ENCODE results near the gene GLRX2.
"Not testable (repeated sequence)": the region's sequence is repeated elsewhere in the genome, so short reads cannot be mapped to it uniquely, and the experiment has no call there.

The GLRX2 gene, protein sequence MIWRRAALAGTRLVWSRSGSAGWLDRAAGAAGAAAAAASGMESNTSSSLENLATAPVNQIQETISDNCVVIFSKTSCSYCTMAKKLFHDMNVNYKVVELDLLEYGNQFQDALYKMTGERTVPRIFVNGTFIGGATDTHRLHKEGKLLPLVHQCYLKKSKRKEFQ

DNA sequence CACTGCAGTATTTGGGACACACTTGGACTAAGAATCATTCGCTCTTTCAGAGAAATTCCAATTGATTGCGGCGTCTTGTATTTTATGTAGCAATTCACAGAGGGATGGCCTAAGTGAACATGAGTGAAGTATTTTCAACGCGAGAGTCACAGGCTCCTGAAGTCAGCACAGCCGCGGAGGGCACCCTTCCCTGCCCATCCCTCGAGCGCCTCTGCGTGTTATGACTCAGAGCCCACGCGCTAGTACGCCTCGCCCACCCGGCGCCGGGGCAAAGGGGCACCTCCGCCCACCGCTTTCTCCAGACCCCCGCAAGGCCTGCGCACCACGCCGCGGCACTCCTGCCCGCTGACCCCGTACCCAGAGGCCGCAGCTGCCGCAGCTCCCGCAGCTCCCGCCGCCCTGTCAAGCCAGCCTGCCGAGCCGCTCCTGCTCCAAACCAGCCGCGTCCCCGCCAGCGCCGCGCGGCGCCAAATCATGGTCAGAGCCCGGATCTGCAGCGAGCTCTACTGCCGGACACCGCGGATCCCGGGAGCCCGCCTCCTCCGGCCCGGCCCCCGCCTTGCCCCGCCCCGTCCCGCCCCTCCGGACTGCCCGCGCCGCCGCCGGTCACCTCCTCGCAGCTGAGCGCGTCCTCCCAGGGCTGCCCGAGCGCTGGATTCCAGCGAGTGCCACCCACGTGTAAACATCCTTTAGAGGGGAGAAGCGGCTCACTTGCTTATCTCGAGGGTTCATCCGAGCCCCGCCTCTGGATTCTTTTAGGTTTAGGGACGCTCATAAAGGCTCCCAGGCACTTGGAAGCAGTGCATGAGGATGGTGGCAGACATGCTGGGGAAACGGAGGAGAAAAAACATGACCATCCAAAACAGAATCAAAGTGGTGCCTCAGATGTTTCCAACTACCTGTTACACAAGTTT lies at the start of gene GLRX2:
GLRX2 (minus strand) TSS at position 508 of the 914 bp plus-strand sequence; CDS start at position 476, 32 bp downstream.
- DNase-seq, result peak; percentile 90

DNA sequence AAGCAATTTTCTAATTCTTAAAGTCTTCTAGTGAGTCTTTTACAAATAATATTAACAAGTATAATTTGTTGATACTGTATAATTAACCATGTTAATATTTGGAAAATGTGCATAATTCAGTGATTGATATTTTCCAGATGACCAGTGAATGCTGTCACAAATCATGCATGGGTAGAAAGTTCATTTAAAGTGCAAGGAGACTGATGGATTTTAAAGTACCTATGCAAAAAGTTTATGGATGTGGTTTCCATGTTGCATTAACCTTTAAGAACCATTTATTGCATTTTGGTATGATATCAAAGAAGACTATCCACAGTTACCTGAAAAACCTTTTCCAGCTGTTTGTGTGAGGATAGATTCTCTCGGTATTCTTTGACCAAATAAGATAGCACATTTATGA lies 39.8 kb upstream of the GLRX2 start:
- DNase-seq, result no peak

DNA sequence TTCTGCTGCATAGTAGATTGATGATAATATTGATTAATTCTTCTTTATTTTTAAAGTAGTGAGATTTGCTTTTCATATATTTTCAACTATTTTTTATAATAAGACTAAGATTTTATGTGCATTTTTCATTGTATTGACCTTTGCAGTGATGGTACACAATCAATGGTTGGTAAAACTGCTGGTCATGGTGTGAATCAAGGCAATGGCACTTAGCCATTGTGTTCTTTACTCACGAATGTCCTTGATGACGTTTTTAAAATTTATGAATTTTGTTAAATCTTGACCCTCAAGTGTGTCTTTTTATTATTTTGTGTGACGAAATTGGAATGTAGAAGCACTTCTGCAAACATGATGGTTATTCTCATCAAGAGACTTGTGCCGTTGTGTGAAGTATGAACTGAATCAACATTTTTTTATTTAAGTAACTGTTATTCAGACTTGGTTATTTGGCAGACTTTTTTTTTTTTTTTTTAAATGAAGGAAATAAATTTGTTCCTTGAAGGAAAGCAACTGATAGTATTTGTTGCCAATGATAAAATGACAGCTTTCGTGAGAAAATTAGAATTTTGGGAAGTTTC lies 39.2 kb upstream of the GLRX2 start:
- DNase-seq, result no peak

DNA sequence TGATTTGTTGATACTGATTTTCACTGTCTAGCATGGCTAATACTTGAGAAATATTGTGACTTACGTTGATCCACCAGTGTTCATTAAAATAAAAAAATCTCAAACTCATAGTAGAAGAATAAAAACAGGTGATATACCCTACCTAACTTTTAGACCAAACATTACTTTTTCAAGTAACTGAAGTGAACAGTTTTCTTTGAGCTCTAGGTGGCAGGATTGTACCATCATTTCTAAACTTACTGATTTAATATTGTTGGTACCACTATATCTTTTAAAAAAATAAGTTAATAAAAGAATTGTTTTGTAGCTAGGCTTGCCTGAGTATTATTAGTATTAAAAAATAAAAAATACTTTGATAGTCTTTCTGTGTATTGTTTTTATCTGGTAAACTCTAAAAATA lies 38.1 kb upstream of the GLRX2 start:
- no peak for DNase-seq

DNA sequence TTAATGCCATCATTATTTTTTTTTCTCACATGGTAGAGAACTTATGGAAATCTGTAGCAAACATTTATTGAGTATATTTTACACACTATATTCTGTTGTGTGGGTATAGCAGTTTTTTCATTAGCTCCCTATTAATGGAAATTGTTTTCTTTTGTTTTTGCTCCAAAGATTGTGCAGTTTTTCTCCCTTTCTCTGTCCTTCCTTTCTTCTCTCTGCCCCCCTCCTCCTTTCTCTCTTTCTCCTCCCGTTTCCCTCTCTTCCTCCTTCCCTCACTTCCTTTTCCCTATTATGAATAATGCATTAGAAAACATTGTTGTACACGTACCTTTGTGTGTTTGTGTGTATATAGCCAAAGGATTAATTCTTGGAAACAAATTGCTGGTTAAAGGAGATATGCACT lies 37.2 kb upstream of the GLRX2 start:
- no peak for DNase-seq

DNA sequence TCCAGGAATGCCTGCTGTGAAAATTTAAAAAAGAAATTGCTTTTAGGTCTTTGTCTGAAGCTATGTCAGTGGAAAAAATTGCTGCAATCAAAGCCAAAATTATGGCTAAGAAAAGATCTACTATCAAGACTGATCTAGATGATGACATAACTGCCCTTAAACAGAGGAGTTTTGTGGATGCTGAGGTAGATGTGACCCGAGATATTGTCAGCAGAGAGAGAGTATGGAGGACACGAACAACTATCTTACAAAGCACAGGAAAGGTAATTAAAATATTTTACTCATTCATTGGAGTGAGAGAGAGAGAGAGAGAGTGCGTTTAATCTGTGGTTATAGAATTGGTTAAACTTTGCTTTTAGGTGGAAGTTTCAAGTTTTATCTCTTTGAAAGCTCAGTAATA lies 36.6 kb upstream of the GLRX2 start:
- no peak for DNase-seq

DNA sequence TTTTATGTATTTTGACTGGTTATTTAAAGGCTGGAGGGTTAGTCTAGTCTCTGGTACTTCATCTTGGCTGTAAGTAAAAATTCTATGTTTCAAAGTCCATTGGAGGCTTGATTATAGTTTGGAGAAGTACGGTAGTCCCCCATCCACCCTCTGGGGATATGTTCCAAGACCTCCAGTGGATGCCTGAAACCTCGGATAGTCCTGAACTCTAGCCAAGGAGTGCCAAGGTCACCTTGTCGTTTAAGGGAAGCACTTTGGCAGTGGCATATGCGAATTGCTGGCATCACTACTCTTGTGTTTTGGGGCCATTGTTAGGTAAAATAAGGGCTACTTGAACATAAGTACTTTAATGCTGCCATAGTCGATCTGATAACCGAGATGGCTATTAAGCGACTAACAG lies 35.0 kb upstream of the GLRX2 start:
- no peak for DNase-seq

DNA sequence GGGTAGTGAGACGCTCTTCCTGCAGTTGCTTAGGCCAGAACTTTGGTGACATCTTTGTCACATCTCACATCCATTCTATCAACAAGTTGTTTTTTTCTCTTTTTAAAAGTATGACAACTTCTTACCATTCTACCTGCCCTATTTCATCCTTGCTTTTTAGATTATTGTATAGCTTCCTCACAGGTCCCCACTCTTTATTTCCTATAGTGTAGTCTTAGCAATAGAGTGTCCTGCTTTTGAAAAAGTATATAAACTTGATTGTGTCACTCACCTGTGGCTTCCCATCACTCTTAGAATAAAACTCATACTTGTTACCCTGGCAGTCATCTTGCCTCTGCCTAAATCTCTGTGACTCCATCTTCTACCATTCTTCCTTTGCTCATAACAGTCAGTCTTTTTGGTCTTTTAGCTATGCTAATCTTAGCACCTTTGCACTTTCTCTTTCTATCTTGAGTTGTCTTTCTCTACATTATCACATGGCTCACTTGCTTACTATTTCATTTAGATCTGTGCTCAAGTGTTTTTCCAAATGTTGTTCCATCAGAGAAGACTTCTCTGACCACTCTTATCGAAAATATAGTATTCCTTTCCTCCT lies 26.1 kb upstream of the GLRX2 start:
- DNase-seq, result no peak

DNA sequence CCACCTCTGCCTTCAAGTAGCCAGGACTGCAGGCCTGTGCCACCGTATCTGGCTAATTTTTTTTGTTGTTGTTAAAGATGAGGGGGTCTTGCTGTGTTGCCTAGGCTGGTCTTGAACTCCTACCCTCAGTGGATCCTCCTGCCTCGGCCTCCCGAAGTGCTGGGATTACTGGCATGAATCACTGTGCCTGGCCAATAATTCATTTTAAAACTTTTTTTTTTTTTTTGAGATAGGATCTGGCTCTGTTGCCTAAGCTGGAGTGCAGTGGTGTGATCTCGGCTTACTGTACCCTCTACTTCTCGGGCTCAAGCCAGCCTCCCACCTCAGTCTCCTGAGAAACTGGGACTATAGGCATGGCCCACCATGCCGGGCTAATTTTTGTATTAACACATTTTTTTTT lies 20.2 kb upstream of the GLRX2 start:
- no peak for DNase-seq

DNA sequence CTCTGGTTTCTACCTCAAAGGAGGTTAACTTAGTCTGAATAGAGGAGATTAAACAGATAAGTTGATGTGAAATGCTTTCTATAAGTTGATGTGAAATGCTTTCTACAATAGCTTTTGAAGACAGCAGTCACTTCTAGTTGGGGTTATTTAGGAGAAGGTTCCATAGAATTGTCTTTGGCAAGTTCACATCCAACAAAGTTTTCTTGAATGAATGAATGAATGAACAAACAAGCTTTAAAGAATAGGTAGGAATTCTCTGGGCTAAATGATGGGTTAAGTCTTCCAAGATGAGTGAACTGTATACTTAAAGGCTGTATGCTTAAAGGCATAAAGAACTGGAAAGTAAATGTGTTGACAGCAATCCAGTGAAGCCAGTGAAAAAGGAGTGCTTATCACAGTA lies 18.5 kb upstream of the GLRX2 start:
- no peak for DNase-seq

DNA sequence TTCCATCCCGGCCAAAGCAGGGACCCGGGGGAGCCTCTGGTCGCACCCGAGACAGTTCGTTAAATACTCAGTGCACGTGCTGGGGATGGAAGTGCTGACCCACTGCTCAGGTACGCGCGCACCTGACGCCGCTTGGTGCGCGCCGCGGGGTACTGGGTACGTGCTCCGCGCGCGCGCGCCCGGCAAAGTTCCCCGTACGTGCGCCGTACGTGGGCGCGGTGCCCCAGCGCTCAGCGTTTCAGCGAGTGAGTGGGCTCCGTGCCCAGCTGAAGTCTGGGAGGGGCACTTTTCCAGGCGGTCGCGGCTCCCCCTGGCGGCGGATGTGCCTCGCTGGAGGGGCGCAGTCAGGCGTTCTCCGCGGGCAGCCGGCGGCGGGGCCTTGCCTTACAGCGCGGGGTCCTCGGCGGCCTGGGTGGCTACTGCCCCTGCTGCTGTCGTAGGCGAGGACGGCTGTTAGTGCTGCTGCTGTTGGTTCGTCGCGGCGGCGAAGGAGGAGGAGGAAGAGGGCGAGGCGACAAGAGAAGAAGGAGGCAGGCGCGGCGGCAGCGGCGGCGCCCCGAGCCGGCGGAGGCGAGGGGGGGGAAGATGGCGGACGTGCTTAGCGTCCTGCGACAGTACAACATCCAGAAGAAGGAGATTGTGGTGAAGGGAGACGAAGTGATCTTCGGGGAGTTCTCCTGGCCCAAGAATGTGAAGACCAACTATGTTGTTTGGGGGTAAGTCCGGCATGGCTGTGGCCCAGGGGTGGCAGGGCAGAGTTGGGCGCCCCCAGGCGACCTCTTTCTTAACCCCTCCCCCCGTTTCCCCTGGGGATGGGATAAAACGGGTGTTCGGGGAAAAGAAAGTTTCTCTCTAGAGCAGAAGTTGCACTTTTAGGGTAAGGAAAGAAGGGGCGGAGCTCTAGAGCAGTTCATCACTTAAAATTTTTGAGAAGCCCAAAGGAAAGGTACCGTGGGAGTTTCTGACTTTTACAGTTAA lies 16.7 kb upstream of the GLRX2 start, which contains the start of gene CDC73:
CDC73 (plus strand) TSS at position 416 of the 978 bp plus-strand sequence; CDS start at position 586, 170 bp downstream.
- peak; percentile 95 for DNase-seq

DNA sequence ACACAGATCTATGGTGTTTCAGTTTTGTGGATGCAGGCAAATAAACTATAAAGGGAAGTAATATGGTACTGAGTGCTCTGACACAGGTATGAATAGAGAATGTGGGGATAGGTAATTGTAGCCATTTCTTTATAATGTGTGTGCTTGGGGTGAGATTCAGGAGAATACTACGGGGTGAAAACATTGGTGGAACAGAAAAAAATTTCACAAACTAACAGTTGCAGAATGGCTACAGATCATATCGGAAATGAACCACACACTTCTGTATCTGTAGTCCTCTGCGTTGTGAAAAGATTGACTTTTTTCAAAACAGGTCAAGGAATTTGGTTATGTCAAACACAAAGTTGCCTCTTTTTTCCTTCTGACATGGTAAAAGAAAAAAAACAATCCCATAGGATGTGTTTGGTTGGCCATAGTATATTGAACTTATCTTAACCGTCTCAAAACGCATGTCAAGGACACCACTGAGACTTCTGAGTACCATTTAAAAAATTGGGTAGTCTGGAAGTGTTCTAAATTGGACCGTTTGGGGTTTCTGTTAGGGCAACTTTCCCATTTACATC lies 15.5 kb upstream of the GLRX2 start:
- DNase-seq, result no peak

DNA sequence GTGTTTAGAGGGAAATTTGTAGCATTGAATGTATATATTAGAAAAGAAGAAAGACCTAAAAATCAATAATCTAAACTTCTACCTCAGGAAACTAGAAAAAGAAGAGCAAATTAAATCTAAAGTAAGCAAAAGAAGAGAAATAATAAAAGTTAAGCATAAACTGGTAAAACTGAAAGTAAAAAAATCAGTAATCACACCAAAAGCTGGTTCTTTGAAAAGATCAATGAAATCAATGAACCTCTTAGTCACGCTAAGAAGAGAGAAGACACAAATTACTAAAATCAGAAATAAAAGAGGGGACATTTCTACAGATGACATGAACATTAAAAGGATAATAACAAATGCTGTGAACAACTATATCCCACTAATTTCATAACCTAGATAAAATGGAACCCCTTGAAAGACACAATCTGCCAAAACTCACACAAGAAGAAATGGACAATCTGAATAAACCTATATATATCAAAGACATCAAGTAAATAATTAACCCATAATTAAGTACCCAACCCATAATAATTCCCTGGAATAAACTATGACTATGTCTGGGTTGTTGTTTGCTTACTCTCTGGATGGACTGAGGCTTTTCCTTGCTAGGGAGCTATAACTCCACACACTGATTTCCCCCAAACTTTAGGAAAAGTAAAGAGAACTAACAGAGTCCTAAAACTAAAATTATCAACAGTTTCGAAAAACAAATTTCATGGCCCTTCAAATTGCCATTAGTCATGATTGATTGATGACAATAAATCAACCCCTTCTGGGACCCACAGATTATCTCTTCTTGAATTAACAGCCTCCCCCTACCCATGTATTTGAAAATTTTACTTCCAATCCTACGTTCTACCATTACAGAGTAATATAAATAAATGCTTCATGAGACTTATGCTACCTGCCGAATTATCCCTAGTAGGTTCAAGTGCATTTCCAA lies 13.9 kb upstream of the GLRX2 start:
- no peak for DNase-seq

DNA sequence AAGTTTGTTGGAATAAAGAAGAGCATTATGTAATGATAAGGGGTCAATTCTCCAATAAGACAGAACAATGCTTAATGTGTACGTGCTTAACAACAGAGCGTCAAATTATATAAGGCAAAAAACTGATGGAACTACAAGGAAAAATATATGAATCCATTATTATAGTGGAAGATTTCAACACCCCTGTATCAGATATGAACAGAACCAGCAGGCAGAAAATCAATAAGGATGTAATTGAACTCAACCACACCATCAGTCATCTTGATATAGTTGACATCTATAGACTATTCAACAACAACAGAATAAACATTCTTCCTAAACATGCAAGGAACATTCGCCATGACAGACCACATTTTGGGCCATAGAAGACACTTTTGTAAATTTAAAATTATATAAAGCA lies 13.0 kb upstream of the GLRX2 start:
- no peak for DNase-seq

DNA sequence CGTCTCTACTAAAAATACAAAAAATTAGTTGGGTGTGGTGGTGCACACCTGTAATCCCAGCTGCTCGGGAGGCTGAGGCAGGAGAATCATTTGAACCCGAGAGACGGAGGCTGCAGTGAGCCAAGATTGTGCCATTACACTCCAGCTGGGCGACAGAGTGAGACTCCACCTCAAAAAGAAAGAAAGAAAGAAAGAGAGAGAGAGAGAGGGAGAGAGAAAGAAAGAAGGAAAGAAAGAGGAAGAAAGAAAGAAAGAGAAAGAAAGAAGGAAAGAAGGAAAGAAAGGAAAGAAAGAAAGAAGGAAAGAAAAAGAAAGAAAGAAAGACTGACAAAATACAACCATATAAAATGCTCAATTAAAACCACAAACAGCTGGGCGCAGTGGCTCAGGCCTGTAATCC lies 12.0 kb upstream of the GLRX2 start:
- not testable (repeated sequence) for DNase-seq

DNA sequence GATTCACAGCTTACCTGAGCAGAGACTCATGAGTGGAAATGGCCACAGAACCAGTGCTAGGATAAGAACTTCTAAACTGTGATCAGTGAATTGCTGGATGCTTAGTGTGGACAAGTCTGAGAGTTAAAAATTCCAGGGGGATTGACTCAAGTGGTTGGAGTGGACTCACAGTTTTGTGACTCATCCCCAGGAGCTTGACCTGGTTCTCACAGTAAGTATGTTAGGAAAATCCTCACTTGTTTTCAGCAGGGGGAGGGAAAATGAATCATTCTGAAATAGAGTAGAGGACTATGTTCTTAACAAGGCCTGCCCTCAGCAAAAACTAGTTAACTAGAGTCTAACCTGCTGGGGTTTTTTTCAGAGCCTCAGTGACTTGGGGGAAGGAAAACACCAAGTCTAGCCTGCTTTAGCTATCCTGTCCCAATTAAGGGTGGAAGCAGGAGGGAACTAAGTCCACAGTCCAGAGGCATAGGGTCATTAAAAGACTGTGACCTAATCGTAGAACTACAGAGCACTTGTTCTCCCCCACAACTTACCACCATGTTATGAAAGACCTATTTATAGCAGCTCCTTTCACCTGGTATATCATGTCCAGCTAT lies 10.5 kb upstream of the GLRX2 start:
- DNase-seq, result peak; percentile 99

DNA sequence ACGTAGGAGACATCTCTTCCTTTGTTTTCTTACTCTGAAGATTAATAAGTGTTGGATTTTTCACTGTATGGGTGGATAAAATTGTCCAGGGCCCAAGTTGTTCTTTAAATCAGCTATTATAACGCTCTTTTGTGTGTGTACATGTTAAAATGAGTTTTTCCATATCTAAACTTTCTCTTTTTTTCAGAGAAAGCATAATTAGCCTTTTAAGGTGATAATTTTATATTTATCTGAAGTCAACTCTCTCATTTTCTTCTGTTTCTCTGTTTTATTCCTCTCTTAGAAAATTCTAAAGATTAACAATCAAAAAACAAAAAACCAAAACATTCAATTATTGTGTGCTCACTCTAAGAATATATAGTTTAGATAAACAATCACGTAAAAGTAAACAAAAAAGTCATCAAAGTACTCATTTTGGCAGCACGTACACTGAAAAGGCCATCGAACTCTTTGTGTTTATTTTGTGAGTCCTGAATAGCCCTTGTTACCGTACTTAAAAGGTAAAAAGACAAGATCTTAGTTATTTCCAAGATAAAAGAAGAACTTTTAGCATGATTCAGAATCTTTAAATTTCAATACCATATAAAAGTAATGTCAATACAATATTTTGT lies 9.4 kb upstream of the GLRX2 start:
- DNase-seq, result peak; percentile 28

DNA sequence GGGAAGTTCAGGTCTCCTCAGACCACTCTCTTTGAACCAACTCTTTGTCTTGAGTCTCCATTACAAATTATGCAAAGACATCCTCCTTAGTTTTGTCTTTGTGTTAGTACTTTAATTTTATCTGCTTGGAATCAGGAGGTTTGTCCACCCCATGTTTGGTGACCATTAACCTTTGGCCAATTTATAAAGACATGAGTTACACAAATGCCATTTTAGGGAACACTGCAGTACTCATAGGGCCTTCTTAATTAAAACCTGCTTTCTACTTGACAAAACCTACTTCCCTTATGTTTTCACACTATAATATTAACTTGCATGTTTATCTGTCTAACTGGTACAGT lies 8.7 kb upstream of the GLRX2 start:
- DNase-seq, result peak; percentile 28

DNA sequence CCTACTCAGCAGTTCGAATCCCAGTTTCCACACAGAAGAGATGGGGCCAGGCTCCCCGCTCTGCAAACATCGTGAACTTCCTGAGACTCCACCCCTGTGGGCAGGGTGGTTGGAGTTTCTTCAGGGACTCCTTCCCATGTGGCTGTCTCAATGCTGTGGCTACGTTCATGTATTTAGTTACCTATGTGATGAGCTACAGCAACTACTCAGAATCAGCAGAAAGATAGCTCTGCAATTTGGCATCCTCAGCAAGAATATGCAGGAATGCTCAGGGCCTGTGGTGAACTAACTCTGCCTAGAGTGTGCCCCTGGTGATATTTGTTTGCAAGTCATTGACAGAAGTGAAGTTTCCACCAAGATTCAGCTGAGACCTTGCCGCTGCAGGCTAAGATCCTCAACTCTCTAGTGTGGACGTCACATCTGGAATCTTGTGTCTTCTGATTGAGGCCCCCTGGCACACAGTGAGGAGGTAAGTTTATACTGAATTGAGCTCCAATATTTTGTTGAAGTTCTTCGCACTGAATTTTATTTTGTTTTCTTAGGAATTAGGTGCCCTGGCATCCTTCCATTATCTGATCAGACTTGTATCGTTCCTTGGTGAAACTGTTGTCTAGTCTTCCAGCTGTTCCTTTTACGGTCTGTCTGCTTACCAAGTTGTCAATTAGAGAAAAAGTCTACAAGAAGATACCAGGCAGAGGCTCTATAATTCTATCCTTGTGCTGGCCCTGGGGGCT lies 8.2 kb upstream of the GLRX2 start:
- DNase-seq, result no peak

Data from HCEC 1CT (cell line).